HEK293T (cell line): ENCODE data around the gene SCAND1.
"Not testable (repeated sequence)": the region's sequence is repeated elsewhere in the genome, so short reads cannot be mapped to it uniquely, and the experiment has no call there.

Experiments
- CTCF ChIA-PET: fragments of 350-600 bp; formaldehyde crosslinking; extraction: SDS; loops from one replicate; lab custom pipeline; 2021; ENCODE audit warnings: antibody characterized with exemption, inconsistent platforms; lab: Yijun Ruan, JAX
- POLR2A ChIA-PET: fragments of 350-600 bp; formaldehyde crosslinking; extraction: SDS; loops from one replicate; lab custom pipeline; 2020; ENCODE audit warnings: antibody characterized with exemption, inconsistent platforms; lab: Yijun Ruan, JAX
- DNase-seq: peaks from one replicate; pipeline ENCODE4 v3.0.0; 2012; ENCODE audit warnings: mixed read lengths; ENCODE audit errors: extremely low spot score
- ARNT ChIP-seq: fragments of 450-650 bp; IDR thresholded peaks from 2 replicates; pipeline ENCODE4 v1.6.1; 2017; ENCODE audit warnings: mild to moderate bottlenecking
- BHLHE40 ChIP-seq: fragments of 450-650 bp; IDR thresholded peaks from 2 replicates; pipeline ENCODE4 v1.6.1; 2016; ENCODE audit warnings: mild to moderate bottlenecking, moderate library complexity, borderline replicate concordance
- CTBP1 ChIP-seq: fragments of 450-650 bp; IDR thresholded peaks from 2 replicates; pipeline ENCODE4 v1.6.1; 2016; ENCODE audit warnings: borderline replicate concordance
- ELF4 ChIP-seq: fragments of 450-650 bp; IDR thresholded peaks from 2 replicates; pipeline ENCODE4 v1.6.1; 2017; ENCODE audit warnings: antibody characterized with exemption
- FOXA1 ChIP-seq: fragments of 450-650 bp; IDR thresholded peaks from 2 replicates; pipeline ENCODE4 v1.6.1; 2016; ENCODE audit warnings: mild to moderate bottlenecking
- FOXK2 ChIP-seq: fragments of 450-650 bp; IDR thresholded peaks from 2 replicates; pipeline ENCODE4 v1.6.1; 2016; ENCODE audit warnings: mild to moderate bottlenecking
- FOXM1 ChIP-seq: fragments of 450-650 bp; IDR thresholded peaks from 2 replicates; pipeline ENCODE4 v1.6.1; 2017; ENCODE audit warnings: mild to moderate bottlenecking, borderline replicate concordance
- HDGF ChIP-seq: fragments of 450-650 bp; IDR thresholded peaks from 2 replicates; pipeline ENCODE4 v1.6.1; 2017; ENCODE audit warnings: antibody characterized with exemption, borderline replicate concordance
- L3MBTL2 ChIP-seq: fragments of 450-650 bp; conservative IDR thresholded peaks from 2 replicates; pipeline ENCODE4 v1.6.1; 2016; ENCODE audit warnings: mild to moderate bottlenecking
- LEF1 ChIP-seq: fragments of 450-650 bp; IDR thresholded peaks from 2 replicates; pipeline ENCODE4 v1.6.1; 2017; ENCODE audit warnings: mild to moderate bottlenecking, borderline replicate concordance
- NFRKB ChIP-seq: fragments of 450-650 bp; IDR thresholded peaks from 2 replicates; pipeline ENCODE4 v1.6.1; 2016; ENCODE audit warnings: mild to moderate bottlenecking, moderate library complexity
- PKNOX1 ChIP-seq: fragments of 450-650 bp; IDR thresholded peaks from 2 replicates; pipeline ENCODE4 v1.6.1; 2016
- SP1 ChIP-seq: fragments of 450-650 bp; IDR thresholded peaks from 2 replicates; pipeline ENCODE4 v1.6.1; 2017
- TARDBP ChIP-seq: fragments of 450-650 bp; IDR thresholded peaks from 2 replicates; pipeline ENCODE4 v1.6.1; 2016
- ZNF384 ChIP-seq: fragments of 450-650 bp; IDR thresholded peaks from 2 replicates; pipeline ENCODE4 v1.6.1; 2016

The SCAND1 gene

DNA sequence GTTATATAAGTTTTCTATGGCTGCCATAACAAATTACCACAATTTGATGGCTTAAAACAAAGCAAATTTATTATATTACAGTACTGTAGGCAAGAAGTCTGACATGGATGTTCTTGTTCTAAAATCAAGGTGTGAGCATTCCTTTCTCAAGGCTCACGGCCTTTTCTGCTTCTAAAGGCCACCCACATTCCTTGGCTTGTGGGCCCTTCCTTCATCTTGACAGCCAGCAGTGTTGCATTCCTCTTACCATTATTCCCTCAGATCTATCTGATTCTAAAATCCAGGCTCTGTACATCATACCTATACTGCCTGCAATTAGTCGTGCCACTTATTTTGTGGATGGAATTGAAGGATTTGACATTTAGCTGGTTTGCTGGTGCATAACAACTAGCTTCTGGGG, 17.7 kb upstream of the SCAND1 start:
- TF ChIP-seq L3MBTL2, result no peak
- TF ChIP-seq NFRKB, result no peak
- no peak for TF ChIP-seq TARDBP
- CTCF ChIA-PET, result no interaction called here
- POLR2A ChIA-PET, result no interaction called here
- no peak for DNase-seq

DNA sequence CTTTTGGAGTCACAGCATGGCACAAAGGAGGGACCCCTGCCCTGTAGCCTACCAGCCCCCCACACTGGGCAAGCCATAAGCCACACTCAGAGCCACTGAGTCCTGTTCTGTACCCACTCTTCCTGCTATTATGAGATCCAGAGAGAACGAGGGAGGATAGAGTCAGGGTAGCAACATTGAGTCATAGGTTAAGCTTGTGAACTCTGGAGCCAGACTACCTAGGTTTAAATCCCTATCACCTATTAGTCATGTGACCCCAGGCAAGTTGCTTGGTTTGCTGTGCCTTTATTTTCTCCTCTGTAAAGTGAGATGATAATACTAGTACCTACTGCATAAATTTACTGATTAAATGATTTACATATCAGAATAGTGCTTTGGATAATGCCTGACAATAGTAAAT, 14.6 kb upstream of the SCAND1 start:
- no peak for TF ChIP-seq L3MBTL2
- no peak for TF ChIP-seq FOXM1
- TF ChIP-seq ARNT, result no peak
- TF ChIP-seq HDGF, result no peak
- no peak for TF ChIP-seq LEF1
- TF ChIP-seq PKNOX1, result no peak
- ChIA-PET CTCF (interaction anchor here (1.8 kb wide), 1 partner anchor 14 kb away, joined by 10 read pairs; the partner anchor contains the start of gene SCAND1), POLR2A (interaction anchor here (0.8 kb wide), 2 partner anchors 9 to 16 kb away, joined by 3 to 4 read pairs; no protein-coding TSS in a partner anchor)
- DNase-seq, result no peak

- TF ChIP-seq ELF4, result no peak
- TF ChIP-seq ARNT, result no peak
- no peak for TF ChIP-seq NFRKB
- no peak for TF ChIP-seq HDGF
- TF ChIP-seq ZNF384, result no peak
- TF ChIP-seq PKNOX1, result no peak
- no peak for TF ChIP-seq TARDBP
- no peak for TF ChIP-seq LEF1
- no peak for DNase-seq
- POLR2A ChIA-PET, result interaction anchor here (0.8 to 1.1 kb wide), 2 partner anchors 9 to 11 kb away, joined by 3 to 4 read pairs; no protein-coding TSS in a partner anchor
- CTCF ChIA-PET, result interaction anchor here (1.8 kb wide), 1 partner anchor 13 kb away, joined by 10 read pairs; the partner anchor contains the start of gene SCAND1
These were observed 13.8 kb upstream of the SCAND1 start, which contains the start of gene CNBD2 for GRCh38 chr20:35967979-35968640. CNBD2 (plus strand) TSS chr20:35968590; CDS start chr20:35968763, 173 bp downstream.

GRCh38 chr20:35963878-35964277, 9.6 kb upstream of the SCAND1 start:
- CTCF ChIA-PET, result interaction anchor here (3.8 kb wide), 1 partner anchor 10 kb away, joined by 18 read pairs; the partner anchor contains the start of gene SCAND1
- POLR2A ChIA-PET, result interaction anchor here (3.2 kb wide), 1 partner anchor 9 kb away, joined by 16 read pairs; the partner anchor contains the start of gene SCAND1
- TF ChIP-seq PKNOX1, result no peak
- no peak for TF ChIP-seq CTBP1
- no peak for TF ChIP-seq ZNF384
- TF ChIP-seq SP1, result no peak
- TF ChIP-seq HDGF, result no peak
- no peak for TF ChIP-seq LEF1
- TF ChIP-seq NFRKB, result no peak
- no peak for TF ChIP-seq ELF4
- TF ChIP-seq FOXK2, result no peak
- no peak for TF ChIP-seq FOXM1
- TF ChIP-seq L3MBTL2, result no peak
- no peak for TF ChIP-seq FOXA1
- TF ChIP-seq ARNT, result no peak
- no peak for DNase-seq

- POLR2A ChIA-PET, result interaction anchor here (1.6 kb wide), 1 partner anchor 9 kb away, joined by 4 read pairs; the partner anchor contains the start of gene CNBD2
- CTCF ChIA-PET, result not testable (repeated sequence)
These were observed 5.0 kb upstream of the SCAND1 start for GRCh38 chr20:35959291-35959690.

DNA sequence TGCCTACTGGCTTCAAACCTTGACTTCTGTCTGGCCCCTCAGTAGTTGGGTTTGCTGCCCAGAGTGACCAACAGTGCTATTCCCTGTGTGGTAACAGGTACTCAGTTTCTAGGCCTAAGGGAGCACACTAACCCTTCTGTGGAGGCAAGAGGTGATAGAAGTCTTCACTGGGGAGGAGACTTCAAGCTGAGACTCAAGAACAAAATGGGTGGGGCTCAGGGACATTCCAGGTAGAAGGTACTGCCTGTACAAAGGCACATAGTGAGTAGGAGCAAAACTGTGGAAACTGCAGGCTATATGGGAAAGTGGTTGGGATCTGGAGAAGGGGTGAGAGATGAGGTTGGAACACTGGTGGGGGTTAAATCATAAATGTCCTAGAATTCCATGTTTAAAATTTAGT, 2.3 kb upstream of the SCAND1 start:
- DNase-seq, result no peak
- no peak for TF ChIP-seq BHLHE40
- CTCF ChIA-PET, result no interaction called here
- POLR2A ChIA-PET, result interaction anchor here (1.3 kb wide), 1 partner anchor 11 kb away, joined by 3 read pairs; no protein-coding TSS in a partner anchor

More at GRCh38 chr20:35959291-35959690, 5.0 kb upstream of the SCAND1 start:
- DNase-seq, result not testable (repeated sequence)

DNA sequence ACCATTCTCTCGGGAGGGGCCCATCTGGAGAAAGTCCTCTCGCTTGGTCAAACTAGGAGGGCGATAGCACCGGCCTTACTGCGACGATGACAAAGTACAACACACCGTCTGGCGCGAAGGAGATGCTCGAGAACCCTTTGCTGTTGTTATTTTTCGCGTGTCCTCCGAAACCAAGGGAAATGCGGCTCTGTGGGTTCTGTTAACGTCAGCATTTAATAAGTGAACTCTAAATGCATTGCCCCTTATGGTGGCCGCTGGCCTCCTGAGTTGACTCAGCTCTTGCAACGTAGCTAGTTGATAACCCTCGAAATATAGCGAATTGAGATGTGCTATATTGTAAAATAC, 577 bp upstream of the SCAND1 start:
- POLR2A ChIA-PET, result interaction anchor here (0.9 to 2.6 kb wide), 31 partner anchors 8 to 415 kb away, joined by 3 to 16 read pairs (median 4); partner anchors contain the start of genes AAR2, RBM39 and SPAG4
- TF ChIP-seq NFRKB (no peak), FOXM1 (no peak), L3MBTL2 (peak; percentile 20; the same call in 1 of the 2 replicates)
- CTCF ChIA-PET, result interaction anchor here (0.7 to 2.3 kb wide), 16 partner anchors 9 to 337 kb away, joined by 3 to 18 read pairs (median 4); partner anchors contain the start of gene CNBD2
- no peak for DNase-seq
